ENCODE measurements around the gene THAP7. TPM values are rescaled to one million over a fixed set of nuclear protein-coding genes. Genes with fewer than 3 reads are reported as not detected.

Gene THAP7
- total and polyA plus RNA-seq, 11 donors: 15.3 to 39.0 (median 20.3) TPM

DNA sequence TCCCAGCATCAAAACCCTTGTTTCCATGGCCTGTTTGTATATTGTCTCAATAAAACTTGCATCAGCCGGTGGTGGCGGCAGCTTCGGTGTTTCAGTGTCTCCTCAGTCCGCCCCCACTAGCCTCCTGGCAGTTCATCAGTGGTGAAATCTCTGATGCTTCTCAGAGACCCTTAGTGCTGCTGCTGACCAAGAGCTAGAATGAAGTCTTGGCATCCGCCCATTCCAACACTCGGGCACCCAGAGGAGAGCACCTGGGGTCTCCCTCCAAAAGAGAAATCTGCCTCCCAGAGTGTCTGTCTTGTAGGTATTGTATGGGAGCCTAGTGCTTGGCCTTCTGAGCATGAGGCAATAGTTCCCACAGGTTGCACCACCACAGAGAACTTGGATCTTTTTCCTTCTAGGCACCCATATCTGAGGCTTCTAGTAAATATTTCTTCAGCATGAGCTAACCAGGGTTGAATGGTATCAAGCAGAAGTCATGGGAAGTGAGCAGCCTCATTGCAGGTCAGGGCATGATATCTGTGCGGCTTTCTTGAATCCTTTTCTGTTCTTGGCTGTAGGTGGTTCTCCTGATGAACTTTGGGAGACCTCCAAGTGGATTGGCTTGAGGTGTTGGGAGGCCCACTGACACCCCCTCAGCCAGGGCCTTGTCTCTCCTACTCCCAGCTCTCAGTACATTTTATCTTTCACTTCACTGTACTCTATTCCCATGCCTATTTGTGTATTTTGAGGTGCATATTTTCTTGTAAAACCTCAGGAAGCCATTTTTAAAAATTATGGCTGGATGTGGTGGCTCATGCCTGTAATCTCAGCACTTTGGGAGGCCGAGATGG lies 48.0 kb downstream of the THAP7 start:
- DNase-seq (no peak), ATAC-seq (no peak)
- no peaks in the 10 kb centered on the region for H3K27me3 ChIP-seq
- TF ChIP-seq CTCF (IDR thresholded peaks at IDR 0.05) (no peak), POLR2A (IDR thresholded peaks at IDR 0.05) (no peak)
- intact Hi-C loops (cut with DNase I): no loop called here
- no peak overlapping the region for H3K4me3 ChIP-seq
- WGBS, 4 donors: 88 to 93% (median 91%) methylated on average over 8 of the region's 8 CpGs
- H3K27ac ChIP-seq: no peak overlapping the region
- peaks cover 0 to 54% (median 40%) of the 10 kb centered on the region in 9 donors for H3K36me3 ChIP-seq
- H3K4me1 ChIP-seq: peaks cover 0 to 23% (median 9%) of the 10 kb centered on the region in 12 donors
- no peaks in the 10 kb centered on the region for H3K9me3 ChIP-seq

DNA sequence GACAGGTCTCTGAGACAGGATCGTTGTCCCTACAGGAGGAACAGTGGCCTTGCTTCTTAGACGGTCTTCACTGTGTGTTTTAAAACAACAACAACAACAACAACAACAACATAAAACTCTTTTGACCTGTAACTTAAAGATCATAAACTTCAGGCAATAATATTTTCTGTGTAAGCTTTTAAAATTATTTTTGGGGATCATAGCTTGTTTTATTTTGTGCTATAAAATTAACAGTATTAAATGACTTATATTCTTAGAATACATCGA lies 48.6 kb downstream of the THAP7 start:
- Histone ChIP-seq H3K4me3 (no peak overlapping the region), H3K9me3 (no peaks in the 10 kb centered on the region), H3K36me3 (peaks cover 0 to 59% (median 40%) of the 10 kb centered on the region in 9 donors), H3K27ac (no peak overlapping the region), H3K27me3 (no peaks in the 10 kb centered on the region), H3K4me1 (peaks cover 0 to 24% (median 8%) of the 10 kb centered on the region in 12 donors)
- ATAC-seq (no peak), DNase-seq (no peak)
- WGBS, 4 donors: 71 to 84% (median 80%) methylated on average over 3 of the region's 3 CpGs
- TF ChIP-seq POLR2A (IDR thresholded peaks at IDR 0.05) (no peak), CTCF (IDR thresholded peaks at IDR 0.05) (no peak)
- intact Hi-C loops (cut with DNase I): no loop called here

GRCh38 chr22:20952544-20953341 lies 49.2 kb downstream of the THAP7 start:
- H3K4me1 ChIP-seq: peaks cover 0 to 19% (median 4%) of the 10 kb centered on the region in 12 donors
- H3K9me3 ChIP-seq: no peaks in the 10 kb centered on the region
- intact Hi-C loops (cut with DNase I): no loop called here
- ATAC-seq: no peak
- WGBS, 4 donors: 78 to 84% (median 81%) methylated on average over 13 of the region's 13 CpGs
- TF ChIP-seq POLR2A (IDR thresholded peaks at IDR 0.05) (no peak), CTCF (IDR thresholded peaks at IDR 0.05) (no peak)
- no peak overlapping the region for H3K4me3 ChIP-seq
- no peak for DNase-seq
- no peaks in the 10 kb centered on the region for H3K27me3 ChIP-seq
- H3K27ac ChIP-seq: no peak overlapping the region
- H3K36me3 ChIP-seq: peaks cover 0 to 59% (median 40%) of the 10 kb centered on the region in 9 donors

- ATAC-seq (no peak), DNase-seq (no peak)
- peaks cover 0 to 19% (median 4%) of the 10 kb centered on the region in 12 donors for H3K4me1 ChIP-seq
- WGBS, 4 donors: 92 to 94% (median 93%) methylated on average over 8 of the region's 8 CpGs
- no peak overlapping the region for H3K27ac ChIP-seq
- no peaks in the 10 kb centered on the region for H3K9me3 ChIP-seq
- intact Hi-C loops (cut with DNase I): no loop called here
- no peaks in the 10 kb centered on the region for H3K27me3 ChIP-seq
- no peak overlapping the region for H3K4me3 ChIP-seq
- TF ChIP-seq POLR2A (IDR thresholded peaks at IDR 0.05): no peak
- peaks cover 0 to 59% (median 40%) of the 10 kb centered on the region in 9 donors for H3K36me3 ChIP-seq
Observed at GRCh38 chr22:20951932-20952380, 50.0 kb downstream of the THAP7 start.
